KOPT-K1 (cell line): ENCODE measurements around the gene FRMD1.

Experiments used
- H3K27ac ChIP-seq: fragments of 200-600 bp; sonication (generic); 2 replicates; pipeline ENCODE4 v1.5.1; 2016; ENCODE audit warnings: antibody characterized with exemption, mild to moderate bottlenecking, low read depth, low read length; ENCODE audit not compliant: poor library complexity, severe bottlenecking
- H3K36me3 ChIP-seq: fragments of 200-600 bp; sonication (generic); 2 replicates; pipeline ENCODE4 v1.5.1; 2017; ENCODE audit warnings: antibody characterized with exemption, mild to moderate bottlenecking, low read length, moderate library complexity; ENCODE audit not compliant: insufficient read depth
- H3K9me3 ChIP-seq: fragments of 200-600 bp; sonication (generic); 2 replicates; pipeline ENCODE4 v1.5.1; 2017; ENCODE audit warnings: antibody characterized with exemption, low read length, mild to moderate bottlenecking; ENCODE audit not compliant: insufficient read depth, poor library complexity, severe bottlenecking

Gene FRMD1

DNA sequence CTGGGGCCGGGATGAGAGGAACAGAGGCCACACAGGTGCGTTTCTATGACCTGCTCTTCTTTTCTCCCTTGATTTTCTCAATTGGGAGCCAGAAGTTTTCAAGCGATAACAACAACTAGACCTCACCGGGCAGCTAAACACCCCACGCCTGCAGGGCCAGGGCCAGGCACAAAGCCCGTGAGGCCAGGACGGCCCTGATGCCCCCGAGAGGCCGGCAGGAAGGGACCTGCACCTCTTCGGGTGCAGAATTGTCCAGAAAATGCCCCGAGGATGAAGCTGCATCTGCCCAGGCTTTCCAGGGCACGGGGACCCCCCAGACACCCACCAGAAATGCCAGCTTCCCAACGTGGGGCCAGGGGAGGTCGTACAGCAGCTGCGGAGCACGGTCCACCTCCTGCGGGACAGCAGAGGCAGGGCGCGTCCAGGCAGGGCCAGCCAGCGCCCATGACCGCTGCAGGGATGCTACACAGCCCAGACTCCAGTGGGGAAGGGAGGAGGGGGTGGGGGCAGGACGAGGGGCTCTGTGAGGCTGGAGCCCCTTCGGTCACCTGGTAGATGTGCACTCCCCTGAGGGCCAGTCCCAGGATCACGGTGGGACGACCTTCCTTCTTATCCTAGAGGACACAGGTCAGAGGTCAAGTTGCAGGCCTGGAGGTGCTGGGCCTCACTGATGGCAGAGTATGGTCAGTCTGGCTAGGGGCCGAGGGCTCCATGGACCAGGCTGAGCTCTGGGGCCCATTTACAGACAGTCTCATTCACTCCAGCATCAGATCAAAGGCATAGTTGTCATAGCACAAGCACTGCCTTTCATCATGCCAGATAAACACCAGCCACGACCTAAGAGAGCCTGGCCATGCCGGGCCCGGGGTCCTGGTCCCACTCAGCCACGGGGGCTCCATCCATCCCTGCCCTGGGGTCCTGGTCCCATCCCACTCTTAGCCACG lies 16.4 kb downstream of the FRMD1 start:
- Histone ChIP-seq H3K9me3 (peaks cover 31% of the 10 kb centered on the region), H3K27ac (no peak overlapping the region), H3K36me3 (no peaks in the 10 kb centered on the region)

DNA sequence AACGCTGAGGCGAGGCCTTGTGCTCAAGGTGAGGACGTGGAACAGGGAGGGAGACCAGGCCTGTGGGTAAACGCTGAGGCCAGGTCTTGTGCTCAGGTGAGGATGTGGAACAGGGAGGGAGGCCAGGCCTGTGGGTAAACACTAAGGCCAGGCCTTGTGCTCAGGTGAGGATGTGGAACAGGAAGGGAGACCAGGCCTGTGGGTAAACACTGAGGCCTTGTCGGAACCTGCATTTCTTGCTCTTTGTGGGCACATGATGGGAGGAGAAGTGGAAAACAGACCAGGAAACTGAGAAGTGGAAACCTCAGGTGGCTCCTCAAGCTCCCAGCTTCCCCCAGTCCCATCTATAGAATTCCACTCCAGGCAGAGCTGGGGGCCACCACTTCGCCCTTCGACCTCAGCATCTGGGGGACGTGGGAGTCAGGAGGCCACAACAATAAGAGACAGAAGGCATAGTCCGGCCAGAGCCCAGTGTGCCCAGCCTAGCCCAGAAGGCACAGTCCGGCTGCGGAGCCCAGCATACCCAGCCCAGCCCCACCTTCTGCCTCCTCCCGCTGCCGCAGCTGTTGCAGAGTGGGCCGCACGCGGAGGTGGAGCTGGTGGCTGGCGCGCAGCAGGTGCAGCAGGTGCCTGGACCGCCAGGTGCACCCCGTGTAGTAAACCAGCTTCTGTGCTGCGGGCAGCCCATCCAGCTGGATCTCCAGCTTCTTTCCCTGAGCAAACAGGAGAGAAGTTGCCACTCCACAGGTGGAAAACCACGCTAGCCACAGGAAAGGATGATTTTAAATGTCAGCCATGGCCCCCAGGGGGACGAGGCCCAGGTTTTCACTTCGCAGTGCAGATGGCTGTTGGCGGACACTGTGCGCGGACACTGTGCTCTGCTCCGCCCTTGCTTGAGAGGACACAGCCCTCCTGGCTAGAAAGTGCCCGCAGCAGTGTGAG lies 17.5 kb downstream of the FRMD1 start:
- Histone ChIP-seq H3K27ac (no peak overlapping the region), H3K36me3 (no peaks in the 10 kb centered on the region), H3K9me3 (peaks cover 31% of the 10 kb centered on the region)

- Histone ChIP-seq H3K36me3 (no peaks in the 10 kb centered on the region), H3K27ac (no peak overlapping the region), H3K9me3 (peaks cover 28% of the 10 kb centered on the region)
Observed at GRCh38 chr6:168060521-168060931, 18.5 kb downstream of the FRMD1 start.

GRCh38 chr6:168058691-168059551 lies 20.1 kb downstream of the FRMD1 start:
- Histone ChIP-seq H3K36me3 (no peaks in the 10 kb centered on the region), H3K27ac (no peak overlapping the region), H3K9me3 (peaks cover 21% of the 10 kb centered on the region)

- H3K9me3 ChIP-seq: peaks cover 13% of the 10 kb centered on the region
- H3K27ac ChIP-seq: no peak overlapping the region
- H3K36me3 ChIP-seq: no peaks in the 10 kb centered on the region
Observed at GRCh38 chr6:168057836-168058235, 21.2 kb downstream of the FRMD1 start.

DNA sequence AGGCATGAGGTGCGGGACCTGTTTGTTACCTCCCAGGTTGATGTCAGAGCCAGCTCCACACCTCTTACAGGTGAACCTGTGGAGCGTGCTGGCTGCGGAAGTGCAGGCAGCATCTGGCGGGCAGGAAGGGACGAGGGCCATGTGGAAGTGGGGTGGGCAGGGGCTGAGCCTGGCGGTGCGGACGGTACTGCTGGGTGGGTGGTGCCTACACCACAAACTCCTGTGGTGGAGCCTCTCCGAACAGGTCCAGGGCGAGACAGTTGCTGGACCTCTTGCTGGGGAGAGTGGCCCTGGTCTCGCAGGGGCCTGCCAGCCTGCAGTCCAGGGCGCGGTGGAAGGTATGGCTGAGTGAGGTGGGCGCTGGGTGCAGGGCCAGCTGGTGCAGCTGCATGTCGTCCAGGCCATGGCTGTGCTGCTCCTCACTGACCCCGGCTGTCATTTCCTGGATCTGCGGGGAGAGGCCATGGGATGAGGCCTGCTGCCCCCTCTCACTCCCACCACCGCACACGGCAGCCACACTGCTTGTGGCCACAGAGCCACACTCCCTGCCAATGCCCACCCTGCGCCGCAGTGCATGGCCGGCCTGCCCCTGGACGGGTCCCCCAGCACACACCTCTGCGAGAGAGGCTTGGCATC lies 22.0 kb downstream of the FRMD1 start:
- H3K36me3 ChIP-seq: no peaks in the 10 kb centered on the region
- no peak overlapping the region for H3K27ac ChIP-seq
- H3K9me3 ChIP-seq: peaks cover 13% of the 10 kb centered on the region

GRCh38 chr6:168055696-168056489 lies 23.1 kb downstream of the FRMD1 start:
- no peak overlapping the region for H3K27ac ChIP-seq
- peaks cover 13% of the 10 kb centered on the region for H3K9me3 ChIP-seq
- H3K36me3 ChIP-seq: no peaks in the 10 kb centered on the region

DNA sequence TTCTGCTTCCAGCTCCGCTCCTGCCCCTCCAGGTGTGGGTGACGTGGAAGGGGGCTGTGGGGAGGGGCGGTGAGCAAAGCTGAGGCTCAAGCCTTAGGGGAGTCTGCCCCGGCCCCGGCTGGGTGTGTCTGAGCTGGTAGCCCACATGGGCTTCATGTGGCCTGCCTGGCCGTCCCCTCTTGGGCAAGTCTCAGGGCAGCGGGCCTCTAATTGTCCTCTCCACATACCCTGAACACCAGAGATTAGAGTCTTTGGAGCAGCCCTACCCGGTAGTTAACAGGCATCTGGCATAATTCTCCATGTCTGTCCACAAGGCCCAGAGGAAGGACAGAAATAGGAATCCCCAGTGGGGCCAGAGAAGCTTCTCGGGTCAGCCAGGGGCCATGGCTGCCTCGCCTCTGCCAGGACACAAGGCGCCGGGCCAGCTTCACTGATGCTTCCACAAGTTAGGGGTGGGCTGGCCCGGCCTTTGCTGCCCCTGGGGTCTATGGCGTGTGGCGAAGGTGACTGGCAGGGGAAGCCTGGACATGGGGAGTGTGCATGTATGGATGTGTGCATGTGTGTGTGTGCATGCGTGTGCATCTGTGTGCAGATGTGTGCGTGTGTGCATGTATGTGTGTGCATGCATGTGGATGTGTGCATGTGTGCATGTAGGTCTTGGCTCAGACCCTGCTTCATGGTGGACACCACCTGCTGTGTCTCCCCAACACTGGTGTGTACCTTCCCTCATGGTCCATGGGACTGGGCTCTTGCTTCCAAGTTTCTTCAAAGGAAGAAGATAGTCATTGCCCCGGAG lies 24.0 kb downstream of the FRMD1 start:
- Histone ChIP-seq H3K27ac (no peak overlapping the region), H3K36me3 (no peaks in the 10 kb centered on the region), H3K9me3 (peaks cover 13% of the 10 kb centered on the region)

DNA sequence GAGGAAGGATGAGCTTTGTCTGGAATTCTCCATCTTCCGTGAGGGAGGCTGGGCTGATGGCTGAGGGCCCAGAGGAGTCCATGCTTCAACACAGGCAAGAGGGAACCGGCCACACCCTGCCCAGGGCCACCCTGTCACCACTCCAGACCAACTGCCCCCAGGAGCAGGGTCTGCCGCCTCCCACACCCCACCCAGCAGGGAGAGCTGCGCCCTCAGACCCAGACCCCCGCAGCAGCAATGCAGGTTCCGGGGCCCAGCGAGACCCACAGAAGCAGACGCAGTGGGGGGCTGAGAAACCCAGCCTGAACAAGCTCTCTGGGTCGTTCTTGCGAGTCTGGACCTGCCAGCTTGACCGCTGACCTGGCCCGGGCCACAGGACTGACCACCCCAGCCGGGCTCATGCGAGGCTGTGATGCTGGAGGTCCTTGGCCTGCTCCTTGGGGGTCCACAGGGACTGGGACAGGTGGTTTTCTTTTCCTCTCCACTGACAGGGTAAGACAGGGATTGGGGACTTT lies 25.0 kb downstream of the FRMD1 start:
- no peak overlapping the region for H3K27ac ChIP-seq
- peaks cover 5% of the 10 kb centered on the region for H3K9me3 ChIP-seq
- no peaks in the 10 kb centered on the region for H3K36me3 ChIP-seq

DNA sequence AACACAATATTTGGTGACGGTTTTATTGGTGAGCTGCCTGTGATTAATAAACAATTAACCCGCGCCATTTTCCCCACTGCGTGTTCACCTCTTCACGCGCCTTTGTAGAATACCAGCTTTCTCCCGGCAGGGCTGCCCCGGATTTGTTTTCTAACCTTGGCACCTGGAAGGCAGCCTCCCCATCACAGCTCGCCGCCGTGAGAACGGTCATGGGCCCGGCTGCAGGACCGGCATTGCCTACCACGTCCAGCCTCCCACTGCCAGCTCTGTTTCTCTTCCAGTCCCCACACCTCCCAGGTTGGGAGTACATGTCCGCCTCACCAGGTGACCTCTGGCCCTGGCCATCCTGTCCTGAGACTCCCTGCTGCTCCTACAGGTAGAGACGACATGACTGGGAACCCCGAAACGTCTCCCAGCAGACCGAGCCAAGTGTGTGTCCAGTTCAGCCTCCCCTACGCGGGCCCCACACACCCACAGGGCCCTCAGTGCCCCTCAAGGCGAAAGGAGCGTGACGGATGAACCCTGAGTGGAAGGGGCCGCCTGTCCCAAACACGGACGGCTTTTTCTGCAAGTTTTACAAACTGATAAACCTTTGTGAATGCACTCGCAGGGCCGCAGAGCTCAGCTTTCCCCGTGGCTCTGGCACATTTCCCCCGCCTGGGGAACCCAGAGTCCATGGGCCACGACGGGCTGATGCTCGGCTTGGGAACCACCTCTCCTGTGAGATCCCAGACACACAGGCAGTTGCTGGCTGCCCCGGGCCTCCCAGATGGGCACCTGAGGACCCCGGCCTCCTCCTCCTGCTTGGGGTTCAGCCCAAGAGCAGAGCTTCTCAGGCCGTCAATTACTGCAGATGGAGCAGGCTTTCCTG lies 25.7 kb downstream of the FRMD1 start:
- Histone ChIP-seq H3K36me3 (no peaks in the 10 kb centered on the region), H3K9me3 (no peaks in the 10 kb centered on the region), H3K27ac (no peak overlapping the region)

GRCh38 chr6:168052291-168052891 lies 26.6 kb downstream of the FRMD1 start:
- Histone ChIP-seq H3K36me3 (no peaks in the 10 kb centered on the region), H3K27ac (no peak overlapping the region), H3K9me3 (no peaks in the 10 kb centered on the region)

DNA sequence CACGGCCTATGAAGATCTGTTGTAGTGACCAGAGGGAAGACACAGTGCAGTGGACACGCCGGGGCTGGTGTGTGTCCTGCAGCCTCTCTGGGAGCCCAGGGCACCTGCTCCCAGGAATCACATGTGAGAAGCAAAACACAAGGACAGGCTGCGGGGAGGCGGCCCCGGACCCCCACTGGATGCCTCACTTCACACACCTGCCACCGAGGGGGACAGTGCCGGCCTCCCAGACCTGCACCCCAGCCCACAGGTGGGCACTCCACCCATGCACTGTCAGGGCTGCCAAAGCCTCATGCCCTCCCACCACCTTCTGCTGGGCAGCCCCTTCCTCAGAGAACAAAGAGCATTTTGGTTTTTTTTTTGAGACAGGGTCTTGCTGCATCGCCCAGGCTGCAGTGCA lies 27.4 kb downstream of the FRMD1 start:
- Histone ChIP-seq H3K27ac (no peak overlapping the region), H3K9me3 (no peaks in the 10 kb centered on the region), H3K36me3 (no peaks in the 10 kb centered on the region)
